ENCODE data around the gene AP1G2. TPM values are rescaled to one million over a fixed set of nuclear protein-coding genes. Genes with fewer than 3 reads are reported as not detected.

Gene AP1G2
- polyA plus RNA-seq, 1 donor from 2014 or later, result 127 TPM

GRCh38 chr14:23563473-23564180, 4.0 kb downstream of the AP1G2 start:
- Histone ChIP-seq H2AFZ (ENCODE audit: low read depth, low read length) (no peak overlapping the region), H3K27ac (ENCODE audit: low read length) (no peak overlapping the region), H3K9me2 (ENCODE audit: insufficient read depth, low read length) (no peaks in the 10 kb centered on the region), H3K79me2 (replicated peaks; ENCODE audit: insufficient read depth, low read length) (no peaks in the 10 kb centered on the region), H3K4me2 (ENCODE audit: low read length) (no peak overlapping the region), H3K27me3 (ENCODE audit: insufficient read depth, low read depth, low read length) (no peaks in the 10 kb centered on the region), H3K4me3 (ENCODE audit: low read length) (no peak overlapping the region), H4K20me1 (ENCODE audit: insufficient read depth) (no peaks in the 10 kb centered on the region), H3K9me3 (ENCODE audit: low read length) (no peaks in the 10 kb centered on the region), H3K36me3 (ENCODE audit: insufficient read depth, low read length) (no peaks in the 10 kb centered on the region), H3K9ac (ENCODE audit: low read length) (peak overlapping the region; percentile 8), H3F3A (ENCODE audit: insufficient read depth, low read length, poor library complexity, severe bottlenecking) (no peaks in the 10 kb centered on the region)
- TF ChIP-seq TAF1 (IDR thresholded peaks at IDR 0.05; ENCODE audit: low read depth) (peak; percentile 36), REST (IDR thresholded peaks at IDR 0.05; ENCODE audit: borderline replicate concordance) (no peak)

GRCh38 chr14:23562822-23563472, 4.6 kb downstream of the AP1G2 start:
- H2AFZ ChIP-seq (ENCODE audit: low read depth, low read length), result no peak overlapping the region
- no peaks in the 10 kb centered on the region for H3K9me2 ChIP-seq (ENCODE audit: insufficient read depth, low read length)
- peak; percentile 97 for TF ChIP-seq RAD21 (conservative IDR thresholded peaks at IDR 0.05)
- TF ChIP-seq MXI1 (conservative IDR thresholded peaks at IDR 0.05; ENCODE audit: poor library complexity, severe bottlenecking), result no peak
- no peak for TF ChIP-seq EP300 (conservative IDR thresholded peaks at IDR 0.05; ENCODE audit: poor library complexity, severe bottlenecking)
- no peak for TF ChIP-seq EZH2 (IDR thresholded peaks at IDR 0.05; ENCODE audit: borderline replicate concordance, insufficient read depth, low read length, poor library complexity, severe bottlenecking)
- TF ChIP-seq REST (IDR thresholded peaks at IDR 0.05; ENCODE audit: borderline replicate concordance), result no peak
- TF ChIP-seq CTCF (IDR thresholded peaks at IDR 0.05; ENCODE audit: poor library complexity, severe bottlenecking), result peak; percentile 97
- TF ChIP-seq POLR2AphosphoS5 (IDR thresholded peaks at IDR 0.05), result no peak
- TF ChIP-seq SMC3 (conservative IDR thresholded peaks at IDR 0.05; ENCODE audit: poor library complexity), result peak; percentile 99
- no peak for TF ChIP-seq TAF1 (IDR thresholded peaks at IDR 0.05; ENCODE audit: low read depth)
- H3K79me2 ChIP-seq (replicated peaks; ENCODE audit: insufficient read depth, low read length), result no peaks in the 10 kb centered on the region
- H3K4me3 ChIP-seq (ENCODE audit: low read length), result no peak overlapping the region
- H3K9ac ChIP-seq (ENCODE audit: low read length), result peak overlapping the region; percentile 8
- H3K4me2 ChIP-seq (ENCODE audit: low read length), result no peak overlapping the region
- no peaks in the 10 kb centered on the region for H3K36me3 ChIP-seq (ENCODE audit: insufficient read depth, low read length)
- H3K27me3 ChIP-seq (ENCODE audit: insufficient read depth, low read depth, low read length), result no peaks in the 10 kb centered on the region
- no peak overlapping the region for H3K27ac ChIP-seq (ENCODE audit: low read length)
- H3F3A ChIP-seq (ENCODE audit: insufficient read depth, low read length, poor library complexity, severe bottlenecking), result no peaks in the 10 kb centered on the region
- H4K20me1 ChIP-seq (ENCODE audit: insufficient read depth), result no peaks in the 10 kb centered on the region
- H3K9me3 ChIP-seq (ENCODE audit: low read length), result no peaks in the 10 kb centered on the region
